KOPT-K1 (cell line): Measurements from ENCODE around the gene PROK2.

Source experiments
- H3K27ac ChIP-seq: fragments of 200-600 bp; sonication (generic); 2 replicates; pipeline ENCODE4 v1.5.1; 2016; ENCODE audit warnings: antibody characterized with exemption, mild to moderate bottlenecking, low read depth, low read length; ENCODE audit not compliant: poor library complexity, severe bottlenecking
- H3K36me3 ChIP-seq: fragments of 200-600 bp; sonication (generic); 2 replicates; pipeline ENCODE4 v1.5.1; 2017; ENCODE audit warnings: antibody characterized with exemption, mild to moderate bottlenecking, low read length, moderate library complexity; ENCODE audit not compliant: insufficient read depth
- H3K9me3 ChIP-seq: fragments of 200-600 bp; sonication (generic); 2 replicates; pipeline ENCODE4 v1.5.1; 2017; ENCODE audit warnings: antibody characterized with exemption, low read length, mild to moderate bottlenecking; ENCODE audit not compliant: insufficient read depth, poor library complexity, severe bottlenecking

The PROK2 gene

GRCh38 chr3:71801986-71802385, 17.0 kb upstream of the PROK2 start:
- Histone ChIP-seq H3K27ac (no peak overlapping the region), H3K36me3 (no peaks in the 10 kb centered on the region), H3K9me3 (no peaks in the 10 kb centered on the region)

- Histone ChIP-seq H3K36me3 (no peaks in the 10 kb centered on the region), H3K27ac (no peak overlapping the region), H3K9me3 (no peaks in the 10 kb centered on the region)
Observed at GRCh38 chr3:71800023-71800422, 15.1 kb upstream of the PROK2 start.

GRCh38 chr3:71797455-71797854, 12.5 kb upstream of the PROK2 start:
- H3K27ac ChIP-seq: no peak overlapping the region
- H3K36me3 ChIP-seq: no peaks in the 10 kb centered on the region
- no peaks in the 10 kb centered on the region for H3K9me3 ChIP-seq

- no peak overlapping the region for H3K27ac ChIP-seq
- no peaks in the 10 kb centered on the region for H3K9me3 ChIP-seq
- H3K36me3 ChIP-seq: no peaks in the 10 kb centered on the region
Observed at GRCh38 chr3:71796290-71796689, 11.3 kb upstream of the PROK2 start.

- no peak overlapping the region for H3K27ac ChIP-seq
- H3K9me3 ChIP-seq: no peaks in the 10 kb centered on the region
- no peaks in the 10 kb centered on the region for H3K36me3 ChIP-seq
Observed at GRCh38 chr3:71791634-71792033, 6.7 kb upstream of the PROK2 start.

- no peak overlapping the region for H3K27ac ChIP-seq
- no peaks in the 10 kb centered on the region for H3K36me3 ChIP-seq
- peaks cover 6% of the 10 kb centered on the region for H3K9me3 ChIP-seq
Observed at GRCh38 chr3:71789922-71790321, 5.0 kb upstream of the PROK2 start.

GRCh38 chr3:71787851-71788405, 3.0 kb upstream of the PROK2 start:
- Histone ChIP-seq H3K9me3 (peaks cover 13% of the 10 kb centered on the region), H3K27ac (no peak overlapping the region), H3K36me3 (no peaks in the 10 kb centered on the region)

GRCh38 chr3:71786551-71786950, 1.6 kb upstream of the PROK2 start:
- peaks cover 13% of the 10 kb centered on the region for H3K9me3 ChIP-seq

GRCh38 chr3:71786217-71786549, 1.2 kb upstream of the PROK2 start:
- H3K9me3 ChIP-seq: peaks cover 13% of the 10 kb centered on the region
- H3K36me3 ChIP-seq: no peaks in the 10 kb centered on the region
- H3K27ac ChIP-seq: no peak overlapping the region

More at GRCh38 chr3:71786551-71786950, 1.6 kb upstream of the PROK2 start:
- Histone ChIP-seq H3K36me3 (no peaks in the 10 kb centered on the region), H3K27ac (no peak overlapping the region)

- H3K27ac ChIP-seq: no peak overlapping the region
- no peaks in the 10 kb centered on the region for H3K36me3 ChIP-seq
- peaks cover 13% of the 10 kb centered on the region for H3K9me3 ChIP-seq
Observed at GRCh38 chr3:71785532-71786216, 726 bp upstream of the PROK2 start.

- no peaks in the 10 kb centered on the region for H3K36me3 ChIP-seq
- H3K27ac ChIP-seq: no peak overlapping the region
- peaks cover 13% of the 10 kb centered on the region for H3K9me3 ChIP-seq
Observed at GRCh38 chr3:71784201-71784913, 591 bp downstream of the PROK2 start.

GRCh38 chr3:71783152-71783551, 1.8 kb downstream of the PROK2 start:
- no peak overlapping the region for H3K27ac ChIP-seq
- H3K9me3 ChIP-seq: peaks cover 13% of the 10 kb centered on the region
- H3K36me3 ChIP-seq: no peaks in the 10 kb centered on the region

GRCh38 chr3:71780430-71780829, 4.5 kb downstream of the PROK2 start:
- Histone ChIP-seq H3K9me3 (peaks cover 11% of the 10 kb centered on the region), H3K36me3 (no peaks in the 10 kb centered on the region), H3K27ac (no peak overlapping the region)

- H3K27ac ChIP-seq: no peak overlapping the region
- H3K9me3 ChIP-seq: peaks cover 7% of the 10 kb centered on the region
- no peaks in the 10 kb centered on the region for H3K36me3 ChIP-seq
Observed at GRCh38 chr3:71779674-71780377, 5.1 kb downstream of the PROK2 start.

GRCh38 chr3:71778353-71778752, 6.6 kb downstream of the PROK2 start:
- Histone ChIP-seq H3K27ac (no peak overlapping the region), H3K36me3 (no peaks in the 10 kb centered on the region)

More at GRCh38 chr3:71778353-71778752, 6.6 kb downstream of the PROK2 start:
- no peaks in the 10 kb centered on the region for H3K9me3 ChIP-seq
